Spleen (tissue), 7 donors: ENCODE data around the gene PCCA.

Source experiments
- POLR2A ChIP-seq, 3 donors: fragments of 450-650 bp; IDR thresholded peaks; one replicate each; pipeline ENCODE4 v1.5.1; 2017; ENCODE audit warnings: antibody characterized with exemption in 3 of 3, mild to moderate bottlenecking in 1 of 3
- POLR2AphosphoS5 ChIP-seq, 3 donors: sonication (generic); formaldehyde crosslinking; IDR thresholded peaks; one replicate each; pipeline ENCODE4 v1.5.1; 2017; ENCODE audit warnings: antibody characterized with exemption in 3 of 3
- TF ChIP-seq, protein P1 (sequence below), 11 experiments: fragments of 200-600 bp in 7 of 11; fragments of 450-650 bp in 4 of 11; sonication (generic) in 4 of 11; IDR thresholded peaks in 8 of 11; conservative IDR thresholded peaks in 3 of 11; 1 replicate in 7 of 11; 2 replicates in 4 of 11; pipeline versions ENCODE4 v1.4.0 to v1.8.0; 2016 to 2021; ENCODE audit warnings: antibody characterized with exemption in 11 of 11, inconsistent platforms in 4 of 11, mild to moderate bottlenecking in 1 of 11
- donor health status: DM: no; HTN: no; CAD: no; lungs with moderate emphysema.
- donor health status: DM: no; HTN: no; CAD: no.
- donor health status: DM: no; HTN: no; CAD: no.

DNA sequence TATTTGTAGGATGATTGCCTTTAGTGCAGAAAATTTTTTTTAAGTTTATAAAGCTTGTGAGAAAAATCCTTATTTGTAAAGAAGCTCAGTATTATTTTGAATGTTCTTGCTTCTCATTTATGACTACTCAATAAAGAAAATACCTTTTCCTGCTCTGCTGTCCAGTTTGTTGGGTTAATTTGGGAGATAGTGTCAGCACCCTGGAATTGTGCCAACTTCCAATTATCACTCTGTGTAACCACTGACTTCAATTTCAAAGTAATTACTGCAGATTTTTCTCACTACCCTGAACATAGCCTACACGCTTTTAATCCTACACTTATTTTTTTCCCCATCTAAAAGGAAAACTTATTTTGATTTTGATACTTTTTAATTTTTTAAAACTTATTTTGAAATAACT lies 406.6 kb downstream of the PCCA start:
- TF ChIP-seq, protein P1, sequence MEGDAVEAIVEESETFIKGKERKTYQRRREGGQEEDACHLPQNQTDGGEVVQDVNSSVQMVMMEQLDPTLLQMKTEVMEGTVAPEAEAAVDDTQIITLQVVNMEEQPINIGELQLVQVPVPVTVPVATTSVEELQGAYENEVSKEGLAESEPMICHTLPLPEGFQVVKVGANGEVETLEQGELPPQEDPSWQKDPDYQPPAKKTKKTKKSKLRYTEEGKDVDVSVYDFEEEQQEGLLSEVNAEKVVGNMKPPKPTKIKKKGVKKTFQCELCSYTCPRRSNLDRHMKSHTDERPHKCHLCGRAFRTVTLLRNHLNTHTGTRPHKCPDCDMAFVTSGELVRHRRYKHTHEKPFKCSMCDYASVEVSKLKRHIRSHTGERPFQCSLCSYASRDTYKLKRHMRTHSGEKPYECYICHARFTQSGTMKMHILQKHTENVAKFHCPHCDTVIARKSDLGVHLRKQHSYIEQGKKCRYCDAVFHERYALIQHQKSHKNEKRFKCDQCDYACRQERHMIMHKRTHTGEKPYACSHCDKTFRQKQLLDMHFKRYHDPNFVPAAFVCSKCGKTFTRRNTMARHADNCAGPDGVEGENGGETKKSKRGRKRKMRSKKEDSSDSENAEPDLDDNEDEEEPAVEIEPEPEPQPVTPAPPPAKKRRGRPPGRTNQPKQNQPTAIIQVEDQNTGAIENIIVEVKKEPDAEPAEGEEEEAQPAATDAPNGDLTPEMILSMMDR (IDR thresholded peaks at IDR 0.05 in 8 of 11, conservative IDR thresholded peaks at IDR 0.05 in 3 of 11): no peak
- TF ChIP-seq POLR2A (IDR thresholded peaks at IDR 0.05) (no peak), POLR2AphosphoS5 (IDR thresholded peaks at IDR 0.05) (no peak)
